GM18508 (cell line): ENCODE measurements around the gene STRBP.

Experiments
- ATAC-seq: cut with Tn5 transposase; IDR thresholded peaks from one replicate; pipeline ENCODE4 v1.9.1; 2021; ENCODE audit warnings: moderate number of reproducible peaks; ENCODE audit not compliant: insufficient read depth, unreplicated experiment

Gene STRBP

DNA sequence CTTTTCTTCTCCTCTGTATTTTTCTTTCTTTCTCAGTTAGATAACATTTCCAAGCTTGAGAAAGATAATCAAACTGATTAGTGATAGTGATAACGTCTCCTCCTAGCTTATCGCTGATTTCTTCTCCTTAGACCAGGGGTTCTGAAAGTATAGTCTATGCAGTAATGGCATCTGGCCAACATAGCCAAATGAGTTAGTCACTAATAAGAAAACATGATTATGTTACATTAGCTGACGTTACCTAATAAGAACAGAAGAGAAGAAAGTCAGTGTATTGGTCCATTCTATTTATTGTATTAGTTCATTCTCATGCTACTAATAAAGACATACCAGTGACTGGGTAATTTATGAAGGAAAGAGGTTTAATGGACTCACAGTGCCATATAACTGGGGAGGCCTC, 111.2 kb downstream of the STRBP start:
- ATAC-seq, result no peak

DNA sequence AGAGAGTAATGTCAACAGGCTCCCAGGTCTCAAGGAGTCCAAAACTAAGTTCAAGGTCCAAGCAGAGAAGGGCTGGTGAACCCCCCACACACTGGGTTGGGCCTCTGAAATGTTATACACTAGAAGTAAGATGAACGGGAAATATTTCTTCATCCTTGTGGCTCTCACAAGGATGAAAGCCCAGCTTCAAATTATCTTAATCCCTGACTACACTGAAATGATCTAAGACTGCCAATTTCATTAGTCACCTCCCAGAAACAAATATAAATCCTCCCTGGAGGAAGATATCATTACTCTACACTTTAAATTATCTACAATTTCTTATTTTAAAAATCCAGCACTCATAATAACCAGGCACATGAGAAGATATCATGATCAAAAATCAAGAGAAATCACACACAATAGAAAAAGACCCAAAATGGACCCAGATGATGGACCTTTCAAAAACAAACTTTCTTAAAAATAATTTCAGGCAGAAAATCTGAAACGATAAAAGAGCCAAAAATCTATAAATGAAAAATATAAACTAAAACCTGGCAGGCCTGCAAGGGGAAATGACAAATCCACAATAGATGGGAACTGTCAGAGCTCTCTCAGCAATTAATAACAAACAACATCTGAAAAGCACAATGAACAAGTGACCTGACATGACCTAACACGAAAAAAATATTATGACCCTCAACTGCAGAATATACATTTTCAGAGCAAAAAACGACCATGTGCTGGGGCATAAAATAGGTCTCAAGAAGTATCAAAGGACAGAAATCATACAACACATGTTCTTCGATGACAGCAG, 117.5 kb downstream of the STRBP start:
- no peak for ATAC-seq

DNA sequence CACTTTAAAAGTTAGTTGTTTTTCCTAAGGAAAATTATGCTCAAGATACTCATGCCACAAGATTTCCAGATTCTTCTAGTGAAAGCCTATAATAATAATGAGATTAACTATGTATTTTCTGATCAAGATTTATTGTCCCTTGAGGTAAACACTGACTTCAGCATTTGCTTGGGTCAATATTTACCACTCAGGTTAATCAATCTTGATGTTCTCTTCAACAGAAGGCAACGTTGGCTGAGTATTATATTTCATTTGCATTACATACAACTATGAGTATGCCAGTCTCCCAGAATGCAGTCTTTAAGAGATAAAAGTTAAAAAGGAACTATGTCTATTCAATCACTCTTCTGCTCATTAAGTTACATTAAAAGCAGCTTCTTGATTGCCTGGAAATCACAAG, 119.3 kb downstream of the STRBP start:
- no peak for ATAC-seq

DNA sequence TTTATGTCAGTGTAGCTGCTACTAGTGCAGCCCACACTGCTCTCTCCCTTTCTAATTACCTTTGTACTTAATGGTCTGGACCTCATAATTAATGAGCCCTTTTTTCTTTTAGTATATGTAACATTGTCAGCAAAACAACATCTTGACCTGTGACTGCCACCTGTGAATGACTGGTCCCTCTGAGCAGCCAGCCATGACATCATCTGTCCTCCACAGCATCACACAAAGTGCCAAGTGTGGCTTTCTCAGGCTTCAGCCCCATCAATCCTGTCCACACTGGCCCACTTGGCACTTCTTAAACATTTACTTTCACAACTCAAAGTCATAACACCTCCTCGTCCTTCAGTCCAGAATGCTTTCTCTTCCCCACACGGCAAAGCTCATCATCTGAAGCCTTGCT, 130.2 kb downstream of the STRBP start:
- ATAC-seq, result no peak

DNA sequence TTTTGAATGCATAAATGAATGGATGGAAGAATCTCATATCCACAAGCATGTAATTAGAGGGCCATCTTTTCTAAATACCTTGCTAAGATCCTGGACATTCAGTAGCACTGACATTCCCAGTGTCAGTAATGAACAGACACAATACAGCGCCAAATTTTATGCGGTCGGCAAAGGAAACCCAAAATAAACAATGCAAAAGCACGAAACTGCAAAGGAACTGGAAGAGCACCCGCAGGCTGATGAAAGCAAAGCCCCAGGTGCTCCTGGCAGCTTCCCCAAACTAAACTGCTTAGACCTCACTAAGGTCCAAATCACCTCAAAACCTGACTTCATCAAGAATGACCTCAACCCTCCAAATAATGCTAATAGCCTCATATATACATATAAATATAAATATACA, 133.0 kb downstream of the STRBP start:
- no peak for ATAC-seq

DNA sequence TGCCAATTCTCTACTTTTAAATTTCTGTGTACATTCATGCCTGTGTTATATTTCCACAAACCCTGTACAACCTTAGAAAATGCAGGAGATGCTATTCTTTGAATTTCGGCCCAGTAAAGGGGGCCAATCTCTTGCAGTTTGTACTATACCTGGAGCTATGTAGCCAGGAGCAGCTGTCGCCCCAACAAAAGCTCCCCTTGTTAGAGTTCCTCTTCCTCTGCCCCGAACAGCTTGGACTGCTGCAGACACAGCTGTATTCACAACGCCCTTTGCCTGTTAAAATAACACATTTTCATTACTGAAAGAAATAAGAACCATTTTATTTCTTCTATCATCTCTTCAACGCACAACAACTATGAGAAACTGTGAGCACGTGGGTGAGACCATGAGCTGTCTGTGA, 135.7 kb downstream of the STRBP start:
- no peak for ATAC-seq

DNA sequence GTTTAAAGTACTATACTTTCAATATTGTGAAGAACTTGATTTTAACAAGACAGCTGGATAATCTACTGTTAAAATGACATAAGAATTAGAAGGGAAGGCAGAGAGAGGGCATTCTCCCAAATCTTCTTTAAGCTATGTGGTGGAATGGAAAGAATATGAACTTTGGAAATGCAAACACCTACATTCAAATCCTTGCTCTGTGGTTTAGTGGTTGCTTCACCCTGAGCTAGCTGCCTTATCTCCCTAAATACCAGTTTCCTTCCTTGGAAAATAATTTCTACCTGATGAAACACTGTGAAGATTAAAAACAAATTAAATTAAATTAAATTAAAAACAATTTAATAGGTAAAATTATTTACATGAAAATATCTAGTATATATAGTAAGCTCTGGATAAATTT, 136.4 kb downstream of the STRBP start:
- ATAC-seq, result no peak

DNA sequence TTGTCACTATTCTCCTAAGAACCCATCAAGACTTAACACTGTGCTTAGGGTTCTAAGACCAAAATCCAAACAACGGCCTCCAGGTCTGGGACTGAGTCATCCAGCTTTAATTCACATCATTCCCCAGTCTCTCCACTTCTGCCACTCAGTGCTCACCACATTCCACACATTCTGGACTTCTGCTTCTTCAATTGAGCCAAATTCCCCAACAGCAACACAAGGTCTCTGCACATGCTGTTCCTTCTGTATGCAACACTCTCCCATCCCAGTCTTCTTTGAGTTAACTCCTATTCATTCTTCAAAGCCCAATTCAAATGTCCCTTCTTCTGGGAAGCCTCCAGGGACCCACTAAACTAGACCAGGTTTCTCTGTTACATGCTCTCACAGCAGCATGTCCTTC, 137.1 kb downstream of the STRBP start:
- no peak for ATAC-seq

DNA sequence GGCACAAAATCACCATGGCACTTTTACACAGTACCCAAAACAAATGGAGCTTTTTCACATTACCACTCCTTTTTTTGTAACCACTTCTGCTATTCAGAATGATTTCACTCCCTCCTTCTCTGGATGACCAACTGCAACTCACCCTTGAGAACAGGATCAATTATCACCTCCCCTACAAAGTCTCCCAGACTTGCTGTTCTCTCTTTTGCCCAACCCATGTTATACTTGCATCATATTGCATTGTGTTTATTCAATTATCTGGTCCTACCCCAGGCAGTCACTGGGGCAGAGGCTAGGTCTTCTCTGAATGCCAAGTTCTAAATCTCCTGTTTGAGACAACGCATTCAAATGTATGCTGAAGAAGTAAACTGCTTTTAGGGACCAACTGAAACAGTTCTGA, 139.0 kb downstream of the STRBP start:
- ATAC-seq, result no peak

DNA sequence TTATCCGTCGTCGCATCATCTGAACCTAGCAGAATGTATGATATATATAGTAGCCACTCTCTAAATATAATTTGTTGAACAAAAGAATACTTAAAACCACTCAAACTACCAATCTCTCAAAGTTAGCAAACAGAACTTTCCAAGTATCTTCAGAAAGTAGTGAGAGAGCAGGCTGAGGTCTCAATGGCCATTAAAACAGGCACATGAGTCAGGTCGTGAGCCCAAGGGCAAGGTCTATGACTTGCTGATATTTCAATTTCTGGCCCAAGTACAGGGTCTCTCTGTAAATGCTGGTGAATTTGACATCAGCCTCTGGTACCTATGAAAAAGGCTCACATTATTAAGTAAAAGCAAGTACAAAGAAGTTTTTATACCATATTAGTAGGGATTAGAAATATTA, 139.8 kb downstream of the STRBP start:
- ATAC-seq, result no peak

DNA sequence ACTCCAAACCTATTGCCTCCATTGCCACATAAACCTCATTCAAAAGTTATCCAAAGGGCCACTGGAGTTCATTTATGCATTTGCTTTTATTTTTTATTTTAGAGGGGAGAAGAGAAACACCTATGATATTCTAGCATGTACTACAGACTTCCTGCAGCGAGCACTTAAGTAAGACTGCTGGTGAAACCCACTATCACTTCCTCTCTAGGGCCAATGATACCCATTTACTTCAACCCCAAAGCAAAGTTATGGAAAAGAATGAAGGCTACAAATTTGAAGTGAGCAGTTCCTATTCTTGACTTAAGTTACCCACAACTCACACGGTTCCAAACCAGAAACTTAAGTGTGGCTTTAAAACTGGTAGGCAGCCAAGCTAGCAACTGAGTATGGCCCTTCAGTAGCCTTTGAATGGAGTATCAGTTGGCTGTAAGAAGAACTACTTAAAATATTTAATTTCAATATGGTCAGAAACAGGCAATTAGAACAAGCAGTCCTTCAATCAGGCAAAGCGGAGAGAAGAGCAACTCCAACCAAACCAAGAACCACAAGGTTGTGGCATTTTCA, 140.8 kb downstream of the STRBP start:
- no peak for ATAC-seq

DNA sequence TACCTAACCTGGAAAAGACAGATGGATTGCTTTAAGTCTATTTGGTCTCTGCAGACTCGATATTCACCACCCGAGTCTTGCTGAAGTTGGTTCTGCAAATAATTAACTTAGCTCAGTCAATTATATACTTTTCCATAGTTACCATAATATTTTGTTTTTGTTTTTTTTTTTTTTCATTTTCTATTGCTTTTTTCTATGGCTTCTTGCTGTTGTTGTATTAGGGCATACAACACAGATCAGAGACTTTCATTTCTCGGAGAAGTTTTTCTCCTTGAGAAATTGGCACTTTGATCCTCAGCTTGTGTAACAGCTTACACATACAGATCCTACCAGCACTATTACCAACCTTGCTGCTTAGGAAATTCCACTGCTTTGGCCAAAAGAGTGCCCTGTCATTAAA, 146.9 kb downstream of the STRBP start:
- ATAC-seq, result no peak

DNA sequence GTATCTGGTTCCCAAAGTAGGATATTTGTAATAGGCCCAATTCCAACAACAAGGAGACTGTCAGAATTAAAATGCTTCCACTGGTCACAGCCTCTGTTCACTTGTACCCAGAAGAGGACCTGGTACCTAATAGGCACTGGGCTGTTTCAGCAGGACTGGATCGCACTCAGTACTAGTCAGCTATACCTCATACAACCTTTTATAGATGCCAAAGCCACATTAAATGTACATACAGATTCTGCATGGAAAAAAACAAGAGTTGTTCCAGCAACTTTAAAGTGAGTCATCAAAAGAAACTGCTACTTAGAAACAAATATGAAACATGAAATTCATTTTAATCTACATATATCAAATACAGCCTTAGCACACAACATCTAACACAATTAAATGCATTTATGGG, 147.4 kb downstream of the STRBP start:
- ATAC-seq, result no peak

DNA sequence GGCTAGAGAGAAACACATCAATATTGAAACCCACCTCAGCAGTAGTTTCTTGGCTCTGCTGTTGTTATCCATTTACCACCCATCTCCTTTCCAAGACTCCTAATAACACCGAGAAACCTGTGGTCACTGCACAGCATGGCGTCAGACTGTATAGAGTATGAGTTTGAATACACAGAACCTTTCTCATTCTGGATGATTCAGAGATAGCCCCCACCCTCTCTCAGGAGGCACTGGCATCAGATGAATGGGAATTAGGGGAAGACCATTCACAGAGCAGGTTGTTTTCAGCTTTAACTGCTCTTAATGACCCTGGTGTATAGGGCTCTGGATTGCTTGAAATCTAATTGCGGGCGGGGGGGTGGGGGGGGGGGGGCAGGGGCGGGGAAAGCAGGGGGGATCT, 148.3 kb downstream of the STRBP start:
- no peak for ATAC-seq

DNA sequence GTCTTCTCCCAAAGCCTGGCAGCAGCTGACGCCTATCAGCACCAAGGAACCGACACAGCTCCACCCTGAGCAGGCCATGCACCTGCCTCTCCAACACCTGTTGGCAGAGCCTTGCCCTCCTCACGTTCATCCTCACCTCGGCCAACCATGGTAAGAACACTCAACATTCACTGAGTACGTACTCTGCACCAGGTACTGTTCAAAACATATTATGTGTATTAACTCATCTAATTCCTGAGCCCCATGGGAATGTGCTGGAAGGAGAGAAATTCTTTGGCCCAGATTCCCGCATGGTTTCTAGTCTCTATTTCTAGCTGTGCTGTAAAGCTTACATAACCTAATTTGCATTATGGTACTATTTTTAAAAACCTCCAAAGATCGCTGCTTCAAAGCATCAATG, 148.8 kb downstream of the STRBP start:
- ATAC-seq, result no peak

DNA sequence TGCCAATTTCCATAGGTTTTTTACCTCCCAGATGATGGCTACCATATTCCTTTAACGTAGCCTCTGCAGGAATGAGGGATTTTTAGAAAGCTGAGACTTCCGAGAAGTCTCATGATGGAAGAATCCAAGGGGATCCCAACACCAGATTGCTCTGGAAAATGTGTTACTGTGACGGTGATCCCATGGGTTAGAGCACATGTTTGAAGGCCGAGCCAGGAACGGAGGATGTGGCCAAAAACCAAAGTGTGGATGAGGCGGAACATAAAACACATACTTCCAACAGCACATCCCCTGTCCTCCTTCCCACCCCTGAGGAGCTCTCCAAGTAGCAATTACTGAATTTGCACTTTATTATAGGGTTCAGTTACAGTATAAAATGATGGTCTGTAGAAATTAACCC, 152.3 kb downstream of the STRBP start:
- no peak for ATAC-seq

DNA sequence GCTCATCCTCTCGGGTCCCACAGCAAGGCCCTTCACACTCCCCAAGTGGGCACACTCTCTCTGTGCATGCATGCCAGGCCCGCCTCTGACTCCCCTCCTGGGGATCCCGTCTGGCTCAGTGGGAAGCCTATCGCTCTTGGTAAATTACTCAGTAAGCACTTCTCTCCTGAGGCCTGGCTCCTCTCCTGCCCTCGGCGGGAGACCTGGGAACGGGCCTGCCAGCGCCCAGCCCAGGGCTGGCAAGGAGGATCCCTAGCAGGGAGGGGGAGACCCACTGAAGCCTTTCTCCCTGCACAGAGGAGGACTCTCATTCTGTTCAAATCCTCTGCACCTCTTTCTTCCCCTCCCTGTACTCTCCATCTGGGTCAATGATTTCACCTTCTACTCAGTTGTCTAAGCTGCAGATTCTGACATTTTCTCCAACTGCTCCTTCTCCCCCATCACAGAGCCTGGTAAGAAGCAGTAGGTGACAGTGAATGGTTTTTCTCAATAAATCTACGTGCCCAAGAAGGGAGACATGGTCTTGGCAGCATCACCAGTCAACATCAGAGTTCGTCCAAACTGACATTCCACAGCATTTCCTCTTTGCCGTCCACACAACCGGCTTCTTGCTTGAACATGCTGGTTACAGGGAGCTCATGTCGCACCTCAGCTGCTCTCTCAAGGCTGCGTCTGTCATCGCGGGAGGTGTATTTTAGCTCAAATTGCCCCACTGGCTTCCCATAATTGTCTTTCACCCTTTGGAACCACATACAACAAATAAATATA, 153.1 kb downstream of the STRBP start:
- ATAC-seq, result no peak

DNA sequence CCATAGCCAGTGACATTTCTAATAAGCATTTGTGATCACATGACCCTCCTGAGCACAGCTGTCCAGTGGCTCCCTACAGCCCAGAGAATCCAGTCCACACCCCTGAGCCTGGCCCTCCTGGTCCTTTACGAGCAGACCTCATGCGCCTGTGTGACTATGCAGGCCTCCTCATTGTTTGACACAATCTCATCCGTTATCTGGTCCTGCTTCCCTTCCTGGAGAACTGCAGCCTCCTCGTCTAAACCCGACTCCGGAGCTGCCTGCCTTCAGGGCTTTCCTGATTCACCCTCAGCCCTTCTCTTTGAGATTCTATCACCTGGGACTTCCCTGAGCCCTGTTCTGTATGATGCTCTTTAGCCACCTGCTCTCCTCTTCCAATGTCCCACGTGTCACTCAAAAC, 155.2 kb downstream of the STRBP start:
- no peak for ATAC-seq

DNA sequence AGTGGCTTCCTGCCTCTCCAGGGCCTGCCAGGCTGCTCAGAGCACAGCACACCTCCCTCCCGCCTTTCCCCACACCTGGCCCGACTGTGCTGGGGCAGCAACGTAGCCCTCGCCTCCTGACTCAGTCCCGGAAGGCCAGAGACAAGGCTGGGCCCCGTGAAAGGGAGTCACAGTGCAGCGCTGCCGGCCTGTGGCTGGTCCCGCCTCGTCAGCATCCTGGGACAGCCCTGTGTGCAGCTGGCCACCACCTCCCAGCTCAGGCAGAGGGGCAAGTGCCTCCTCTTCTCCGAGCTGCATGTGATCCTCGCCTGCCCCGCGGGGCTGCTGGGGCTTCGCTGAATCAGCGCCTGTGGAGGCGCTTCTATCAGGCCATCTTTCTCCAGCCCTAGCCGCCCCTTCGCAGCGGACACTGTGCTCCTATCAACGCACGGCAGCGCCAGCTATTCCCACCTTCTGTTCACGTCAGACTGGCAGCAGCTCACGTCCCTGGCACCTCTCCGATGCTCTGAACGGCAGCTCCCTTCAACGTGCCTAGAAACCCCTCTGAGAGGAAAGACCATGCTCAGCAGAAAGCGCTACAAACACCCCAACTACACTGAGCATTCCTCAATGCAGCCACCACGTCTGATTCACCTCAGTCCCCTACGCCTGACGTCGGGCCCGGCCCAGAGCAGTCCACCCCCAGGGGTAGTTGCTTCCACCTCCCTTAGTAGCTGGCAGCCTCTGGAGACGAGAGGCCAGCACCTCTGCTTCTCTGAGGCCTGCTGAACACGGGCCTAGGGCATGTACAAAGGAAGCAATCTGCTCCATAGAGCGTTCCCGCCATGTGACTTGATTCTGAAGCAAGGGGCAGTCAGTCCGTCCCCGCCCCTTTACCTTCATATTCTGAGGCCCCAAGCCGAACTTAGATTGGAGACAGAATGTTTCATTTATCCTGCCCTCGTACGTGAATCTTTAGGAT, 156.1 kb downstream of the STRBP start:
- ATAC-seq, result no peak

DNA sequence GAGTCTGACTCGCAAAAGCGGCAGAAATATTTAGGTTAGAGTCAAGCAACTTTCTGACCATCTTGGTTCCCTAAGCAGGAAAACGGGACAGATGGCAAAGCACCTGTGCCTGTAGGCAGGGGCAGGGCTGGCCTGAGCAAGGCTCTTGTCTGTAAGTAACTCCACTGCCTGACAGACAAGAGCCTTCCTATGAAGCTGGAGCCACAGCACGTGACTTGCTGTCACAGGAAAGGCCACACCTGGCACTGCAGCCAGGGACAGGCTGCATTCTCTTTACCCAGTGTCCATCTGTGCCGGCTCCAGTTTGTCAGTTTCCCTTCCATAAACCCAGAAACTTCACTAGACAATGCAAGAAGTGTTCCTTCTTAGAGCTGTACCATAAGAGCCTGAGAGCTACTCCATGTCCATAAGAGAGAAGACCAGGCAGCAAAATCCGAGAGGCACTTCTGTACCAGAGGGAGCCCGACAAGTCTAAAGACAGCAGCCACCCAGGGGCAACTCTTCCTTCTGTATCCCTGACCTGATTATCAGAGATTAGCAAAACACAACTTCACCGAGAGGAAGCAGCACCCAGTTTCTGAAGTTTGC, 156.9 kb downstream of the STRBP start:
- no peak for ATAC-seq
